Endothelial cell of umbilical vein (primary cell): Measurements from ENCODE around the gene NCEH1. TPM values are rescaled to one million over a fixed set of nuclear protein-coding genes. Genes with fewer than 3 reads are reported as not detected.
"Not testable (repeated sequence)": the region's sequence is repeated elsewhere in the genome, so short reads cannot be mapped to it uniquely, and the experiment has no call there.

Experiments used
- BruUV-seq: library from RNA; stranded (reverse); fragments of 400-500 nt; replicated peaks from 2 replicates; lab custom pipeline; 2021; lab: Mats Ljungman, UMichigan
- CTCF ChIA-PET: fragments of 300-600, 350-600 bp; sonication (Branson Sonifier 250); formaldehyde crosslinking; loops from one replicate; lab custom pipeline; 2021; ENCODE audit warnings: antibody characterized with exemption, inconsistent platforms; lab: Charles Lee
- POLR2A ChIA-PET: fragments of 300-600, 350-600 bp; sonication (Branson Sonifier 250); formaldehyde crosslinking; loops from one replicate; lab custom pipeline; 2021; ENCODE audit warnings: antibody characterized with exemption, inconsistent platforms; lab: Charles Lee
- DNase-seq: peaks from one replicate; pipeline ENCODE4 v3.0.0-alpha.2; 2011; ENCODE audit warnings: low read depth, low spot score
- FAIRE-seq: peaks from 2 replicates; lab custom pipeline; 2011; peaks lifted over from hg19 to GRCh38; lab: Jason Lieb, UNC
- H2AFZ ChIP-seq: 2 replicates; pipeline ENCODE4 v1.6.0; 2012; ENCODE audit warnings: low read depth, low read length, control low read depth, inconsistent platforms
- H3K27ac ChIP-seq: 2 replicates; pipeline ENCODE4 v1.5.1; 2011; ENCODE audit warnings: low read depth, mild to moderate bottlenecking, control low read depth, low read length, moderate library complexity; ENCODE audit not compliant: insufficient read depth
- H3K27me3 ChIP-seq, 2 experiments: 2 replicates each; pipeline versions ENCODE4 v1.6.0 to v1.6.1; 2011; ENCODE audit warnings: low read length in 2 of 2, mixed read lengths in 1 of 2; ENCODE audit not compliant: control insufficient read depth in 2 of 2, insufficient read depth in 2 of 2
- H3K36me3 ChIP-seq, 2 experiments: 2 replicates in 1 of 2; 3 replicates in 1 of 2; pipeline ENCODE4 v1.5.1; 2011; ENCODE audit warnings: low read length in 2 of 2, mild to moderate bottlenecking in 1 of 2, moderate library complexity in 1 of 2; ENCODE audit not compliant: control insufficient read depth in 2 of 2, insufficient read depth in 2 of 2; ENCODE audit errors: extremely low read depth in 1 of 2
- H3K4me1 ChIP-seq: 3 replicates; pipeline ENCODE4 v1.5.1; 2011; ENCODE audit warnings: mild to moderate bottlenecking, low read length; ENCODE audit not compliant: control insufficient read depth, insufficient read depth; ENCODE audit errors: extremely low read depth
- H3K4me2 ChIP-seq: 2 replicates; pipeline ENCODE4 v1.6.1; 2011; ENCODE audit warnings: low read length, control low read depth, mixed read lengths; ENCODE audit not compliant: insufficient read depth
- H3K4me3 ChIP-seq, 3 experiments: fragments of 200-600 bp in 1 of 3; sonication (generic), shearing (Covaris generic) in 1 of 3; replicated peaks in 1 of 3; 2 replicates each; pipeline ENCODE4 v1.5.1; 2011 to 2016; ENCODE audit warnings: control low read depth in 3 of 3, low read length in 3 of 3, mild to moderate bottlenecking in 2 of 3, inconsistent platforms in 1 of 3, low read depth in 1 of 3, moderate library complexity in 1 of 3; ENCODE audit not compliant: insufficient read depth in 1 of 3
- H3K79me2 ChIP-seq: 2 replicates; pipeline ENCODE4 v1.6.0; 2012; ENCODE audit warnings: low read length, inconsistent platforms; ENCODE audit not compliant: control insufficient read depth, insufficient read depth
- H3K9ac ChIP-seq: replicated peaks from 2 replicates; pipeline ENCODE3; 2011; ENCODE audit warnings: low read length, control low read depth; ENCODE audit not compliant: insufficient read depth; ENCODE audit errors: extremely low read depth
- H3K9me1 ChIP-seq: replicated peaks from 3 replicates; pipeline ENCODE4 v1.6.0; 2011; ENCODE audit warnings: mild to moderate bottlenecking, low read length; ENCODE audit not compliant: control insufficient read depth, insufficient read depth; ENCODE audit errors: extremely low read depth
- H3K9me3 ChIP-seq: replicated peaks from 2 replicates; pipeline ENCODE4 v1.5.1; 2012; ENCODE audit warnings: low read length, inconsistent platforms; ENCODE audit not compliant: control insufficient read depth, insufficient read depth
- H4K20me1 ChIP-seq: replicated peaks from 2 replicates; pipeline ENCODE3; 2011; ENCODE audit warnings: mild to moderate bottlenecking, low read length; ENCODE audit not compliant: control insufficient read depth, insufficient read depth; ENCODE audit errors: extremely low read depth
- GATA2 ChIP-seq: IDR thresholded peaks from 2 replicates; pipeline ENCODE4 v1.7.0; 2011; ENCODE audit warnings: low read depth, mild to moderate bottlenecking, moderate library complexity, mixed read lengths, low read length; ENCODE audit not compliant: insufficient read length, insufficient read depth
- dilution Hi-C: fragments of 300-500 bp; cut with MboI; formaldehyde crosslinking; loops from one replicate; pipeline ENCODE4 v1.15.0; 2019; ENCODE audit warnings: low sequenced_read_pairs; ENCODE audit not compliant: extremely low pct_ligation_motif_present
- intact Hi-C: fragments of 100-400 bp; cut with micrococcal nuclease; formaldehyde crosslinking; loops from one replicate; pipeline ENCODE4 v1.10.0; 2022
- polyA plus RNA-seq, 4 experiments: library from polyadenylated mRNA; depleted of rRNA in 3 of 4; stranded (reverse) in 3 of 4; unstranded in 1 of 4; fragments of >200 nt; gene quantifications; 2 replicates each; pipeline versions ENCODE4 v1.2.1 to v1.2.3, GENCODE V29; 2011 to 2012; ENCODE audit warnings: missing spikeins in 1 of 4
- total RNA-seq: library from RNA; stranded (reverse); gene quantifications from 2 replicates; pipeline ENCODE4 v1.2.3, GENCODE V29; 2021
- TF ChIP-seq, protein P1 (sequence below), 2 donors: IDR thresholded peaks; 1 replicate in 1 of 2; 2 replicates in 1 of 2; pipeline ENCODE4 v1.5.1; 2011; ENCODE audit warnings: low read length in 2 of 2, mild to moderate bottlenecking in 2 of 2, moderate library complexity in 2 of 2, control low read depth in 1 of 2, inconsistent platforms in 1 of 2, low read depth in 1 of 2; ENCODE audit not compliant: insufficient read depth in 1 of 2; ENCODE audit errors: extremely low read depth in 1 of 2
- TF ChIP-seq, protein P2 (sequence below): IDR thresholded peaks from 2 replicates; pipeline ENCODE4 v1.6.1; 2011; ENCODE audit not compliant: insufficient read depth, insufficient read length

NCEH1 gene
- total and polyA plus RNA-seq, 2 donors (not counting 3 experiments of a cell fraction or from before 2014, with no cell fraction given): 10.0 to 20.3 TPM

DNA sequence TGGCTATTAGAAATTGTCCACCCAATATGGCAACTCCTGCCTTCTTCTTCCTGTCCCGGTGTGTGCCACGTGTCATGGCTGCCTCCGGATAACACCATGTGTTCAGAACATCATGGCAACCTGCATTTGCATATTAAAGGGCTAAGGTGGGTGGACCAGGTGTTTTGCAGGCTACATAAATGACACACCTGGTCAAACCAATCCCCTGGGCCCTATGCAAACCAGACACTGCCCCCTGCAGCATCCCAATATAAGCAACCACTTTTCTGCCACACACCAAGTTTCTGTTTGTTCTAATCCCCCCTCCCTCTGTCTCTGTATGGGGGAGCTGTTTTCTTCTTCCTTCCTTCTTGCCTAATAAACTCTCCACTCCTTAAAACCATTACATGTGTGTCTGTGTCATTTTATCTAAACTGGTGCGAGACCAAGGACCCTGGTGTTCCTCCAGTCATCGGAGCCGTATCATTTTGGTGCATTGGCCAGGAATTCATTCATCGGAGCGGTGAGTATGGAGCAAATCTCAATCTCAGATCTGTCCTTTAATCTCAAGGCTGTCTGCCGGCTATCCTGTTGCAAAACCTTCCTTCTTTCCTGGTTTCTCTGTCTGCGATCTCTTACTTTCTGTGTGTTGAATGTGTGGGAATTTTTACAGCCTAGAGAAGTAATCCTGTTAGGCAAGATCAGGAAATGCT lies 44.5 kb downstream of the NCEH1 start:
- Histone ChIP-seq H4K20me1 (no peaks in the 10 kb centered on the region), H3K27ac (no peak overlapping the region), H2AFZ (no peak overlapping the region), H3K4me1 (peaks cover 6% of the 10 kb centered on the region), H3K36me3 (no peaks in the 10 kb centered on the region), H3K9me3 (no peaks in the 10 kb centered on the region), H3K79me2 (peaks cover 5% of the 10 kb centered on the region), H3K9ac (no peak overlapping the region), H3K9me1 (no peaks in the 10 kb centered on the region), H3K27me3 (no peaks in the 10 kb centered on the region), H3K4me2 (no peak overlapping the region), H3K4me3 (no peak overlapping the region)
- intact Hi-C loops: loop anchor here (1.0 to 5.0 kb wide), 2 partner anchors 43 to 309 kb away; no protein-coding TSS in a partner anchor
- POLR2A ChIA-PET: no interaction called here
- dilution Hi-C loops: no loop called here
- TF ChIP-seq, protein P1, sequence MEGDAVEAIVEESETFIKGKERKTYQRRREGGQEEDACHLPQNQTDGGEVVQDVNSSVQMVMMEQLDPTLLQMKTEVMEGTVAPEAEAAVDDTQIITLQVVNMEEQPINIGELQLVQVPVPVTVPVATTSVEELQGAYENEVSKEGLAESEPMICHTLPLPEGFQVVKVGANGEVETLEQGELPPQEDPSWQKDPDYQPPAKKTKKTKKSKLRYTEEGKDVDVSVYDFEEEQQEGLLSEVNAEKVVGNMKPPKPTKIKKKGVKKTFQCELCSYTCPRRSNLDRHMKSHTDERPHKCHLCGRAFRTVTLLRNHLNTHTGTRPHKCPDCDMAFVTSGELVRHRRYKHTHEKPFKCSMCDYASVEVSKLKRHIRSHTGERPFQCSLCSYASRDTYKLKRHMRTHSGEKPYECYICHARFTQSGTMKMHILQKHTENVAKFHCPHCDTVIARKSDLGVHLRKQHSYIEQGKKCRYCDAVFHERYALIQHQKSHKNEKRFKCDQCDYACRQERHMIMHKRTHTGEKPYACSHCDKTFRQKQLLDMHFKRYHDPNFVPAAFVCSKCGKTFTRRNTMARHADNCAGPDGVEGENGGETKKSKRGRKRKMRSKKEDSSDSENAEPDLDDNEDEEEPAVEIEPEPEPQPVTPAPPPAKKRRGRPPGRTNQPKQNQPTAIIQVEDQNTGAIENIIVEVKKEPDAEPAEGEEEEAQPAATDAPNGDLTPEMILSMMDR (IDR thresholded peaks at IDR 0.05; ENCODE audit: extremely low read depth in 1 of 2, insufficient read depth in 1 of 2, low read depth in 1 of 2, low read length in 2 of 2): peak; percentile 25 to 38
- no peak for TF ChIP-seq GATA2
- TF ChIP-seq, protein P2, sequence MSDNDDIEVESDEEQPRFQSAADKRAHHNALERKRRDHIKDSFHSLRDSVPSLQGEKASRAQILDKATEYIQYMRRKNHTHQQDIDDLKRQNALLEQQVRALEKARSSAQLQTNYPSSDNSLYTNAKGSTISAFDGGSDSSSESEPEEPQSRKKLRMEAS: no peak
- CTCF ChIA-PET: interaction anchor here (0.8 to 5.5 kb wide), 37 partner anchors 7 to 1017 kb away, joined by 3 to 65 read pairs (median 5); partner anchors contain the start of gene ECT2
- FAIRE-seq (no peak), DNase-seq (no peak)
- BruUV-seq: no TSS peak

DNA sequence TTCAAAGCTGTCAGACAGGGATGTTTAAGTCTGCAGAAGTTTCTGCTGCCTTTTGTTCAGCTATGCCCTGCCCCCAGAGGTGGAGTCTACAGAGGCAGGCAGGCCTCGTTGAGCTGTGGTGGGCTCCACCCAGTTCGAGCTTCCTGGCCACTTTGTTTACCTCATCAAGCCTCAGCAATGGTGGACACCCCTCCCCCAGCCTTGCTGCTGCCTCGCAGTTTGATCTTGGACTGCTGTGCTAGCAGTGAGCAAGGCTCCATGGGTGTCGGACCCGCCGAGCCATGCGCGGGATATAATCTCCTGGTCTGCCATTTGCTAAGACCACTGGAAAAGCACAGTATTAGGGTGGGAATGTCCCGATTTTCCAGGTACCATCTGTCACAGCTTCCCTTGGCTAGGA lies 45.4 kb downstream of the NCEH1 start:
- H3K79me2 ChIP-seq, H3K9me1 ChIP-seq, H3K36me3 ChIP-seq, H2AFZ ChIP-seq, BruUV-seq, H4K20me1 ChIP-seq, H3K27me3 ChIP-seq, H3K4me3 ChIP-seq, dilution Hi-C loops, FAIRE-seq, H3K4me1 ChIP-seq, H3K9me3 ChIP-seq, H3K9ac ChIP-seq, H3K4me2 ChIP-seq, POLR2A ChIA-PET, DNase-seq, H3K27ac ChIP-seq: not testable (repeated sequence)
- intact Hi-C loops: loop anchor here (5.0 kb wide), 1 partner anchor 308 kb away; no protein-coding TSS in a partner anchor
- CTCF ChIA-PET: interaction anchor here (0.8 to 5.5 kb wide), 12 partner anchors 12 to 893 kb away, joined by 3 to 65 read pairs (median 6); no protein-coding TSS in a partner anchor

DNA sequence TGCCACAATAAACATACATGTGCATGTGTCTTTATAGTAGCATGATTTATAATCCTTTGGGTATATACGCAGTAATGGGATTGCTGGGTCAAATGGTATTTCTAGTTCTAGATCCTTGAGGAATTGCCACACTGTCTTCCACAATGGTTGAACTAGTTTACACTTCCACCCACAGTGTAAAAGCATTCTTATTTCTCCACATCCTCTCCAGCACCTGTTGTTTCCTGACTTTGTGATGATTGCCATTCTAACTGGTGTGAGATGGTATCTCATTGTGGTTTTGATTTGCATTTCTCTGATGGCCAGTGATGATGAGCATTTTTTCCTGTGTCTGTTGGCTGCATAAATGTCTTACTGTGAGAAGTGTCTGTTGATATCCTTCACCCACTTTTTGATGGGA lies 50.4 kb downstream of the NCEH1 start:
- H3K9me1 ChIP-seq, H3K27ac ChIP-seq, POLR2A ChIA-PET, H3K36me3 ChIP-seq, H3K4me3 ChIP-seq, intact Hi-C loops, H2AFZ ChIP-seq, FAIRE-seq, H3K9me3 ChIP-seq, dilution Hi-C loops, H4K20me1 ChIP-seq, DNase-seq, CTCF ChIA-PET, H3K9ac ChIP-seq, BruUV-seq, H3K27me3 ChIP-seq, H3K4me2 ChIP-seq: not testable (repeated sequence)
- Histone ChIP-seq H3K79me2 (peaks cover 15% of the 10 kb centered on the region), H3K4me1 (peaks cover 16% of the 10 kb centered on the region)
